Measurements from ENCODE around the gene ANKRD11.

Gene ANKRD11

GRCh38 chr16:89358030-89359005, 132.0 kb downstream of the ANKRD11 start:
- TF ChIP-seq CTCF (IDR thresholded peaks at IDR 0.05; ENCODE audit: insufficient read depth, low read length, poor library complexity, severe bottlenecking), result no peak
- TF ChIP-seq EZH2phosphoT487 (conservative IDR thresholded peaks at IDR 0.05; ENCODE audit: low read length), result no peak
- Histone ChIP-seq H3K36me3 (ENCODE audit: low read length) (no peaks in the 10 kb centered on the region), H3K27ac (ENCODE audit: low read depth, low read length) (peak overlapping the region; percentile 25; the same call in 1 of the 2 replicates), H3K79me2 (ENCODE audit: insufficient read depth, low read length) (peaks cover 95% of the 10 kb centered on the region), H3K9me2 (replicated peaks; ENCODE audit: insufficient read depth, low read length) (no peaks in the 10 kb centered on the region), H3K27me3 (ENCODE audit: low read length) (no peaks in the 10 kb centered on the region), H2AFZ (ENCODE audit: low read depth, low read length, severe bottlenecking) (no peak overlapping the region), H3K9me3 (ENCODE audit: insufficient read depth, low read length) (no peaks in the 10 kb centered on the region), H4K20me1 (ENCODE audit: low read depth, low read length) (peaks cover 17% of the 10 kb centered on the region; the same call in 1 of the 2 replicates), H3F3A (ENCODE audit: insufficient read depth) (0 out of 2 replicates have a peak, but pooled peaks cover 4% of the 10 kb centered on the region), H3K4me2 (ENCODE audit: low read depth, low read length, poor library complexity, severe bottlenecking) (peak overlapping the region; percentile 31), H3K9ac (ENCODE audit: low read length) (no peak overlapping the region), H3K4me3 (ENCODE audit: insufficient read depth, low read length, poor library complexity, severe bottlenecking) (no peak overlapping the region)

GRCh38 chr16:89357055-89357816, 133.1 kb downstream of the ANKRD11 start:
- Histone ChIP-seq H3K4me2 (ENCODE audit: low read depth, low read length, poor library complexity, severe bottlenecking) (no peak overlapping the region), H3K27ac (ENCODE audit: low read depth, low read length) (no peak overlapping the region), H3K4me3 (ENCODE audit: insufficient read depth, low read length, poor library complexity, severe bottlenecking) (no peak overlapping the region), H3K9me2 (replicated peaks; ENCODE audit: insufficient read depth, low read length) (no peaks in the 10 kb centered on the region), H3K79me2 (ENCODE audit: insufficient read depth, low read length) (peaks cover 99% of the 10 kb centered on the region), H3K27me3 (ENCODE audit: low read length) (no peaks in the 10 kb centered on the region), H2AFZ (ENCODE audit: low read depth, low read length, severe bottlenecking) (no peak overlapping the region), H3F3A (ENCODE audit: insufficient read depth) (0 out of 2 replicates have a peak, but pooled peaks cover 3% of the 10 kb centered on the region), H4K20me1 (ENCODE audit: low read depth, low read length) (peaks cover 17% of the 10 kb centered on the region; the same call in 1 of the 2 replicates), H3K36me3 (ENCODE audit: low read length) (no peaks in the 10 kb centered on the region), H3K9ac (ENCODE audit: low read length) (no peak overlapping the region), H3K9me3 (ENCODE audit: insufficient read depth, low read length) (no peaks in the 10 kb centered on the region)
- no peak for TF ChIP-seq EZH2phosphoT487 (conservative IDR thresholded peaks at IDR 0.05; ENCODE audit: low read length)
- TF ChIP-seq CTCF (IDR thresholded peaks at IDR 0.05; ENCODE audit: insufficient read depth, low read length, poor library complexity, severe bottlenecking), result no peak

DNA sequence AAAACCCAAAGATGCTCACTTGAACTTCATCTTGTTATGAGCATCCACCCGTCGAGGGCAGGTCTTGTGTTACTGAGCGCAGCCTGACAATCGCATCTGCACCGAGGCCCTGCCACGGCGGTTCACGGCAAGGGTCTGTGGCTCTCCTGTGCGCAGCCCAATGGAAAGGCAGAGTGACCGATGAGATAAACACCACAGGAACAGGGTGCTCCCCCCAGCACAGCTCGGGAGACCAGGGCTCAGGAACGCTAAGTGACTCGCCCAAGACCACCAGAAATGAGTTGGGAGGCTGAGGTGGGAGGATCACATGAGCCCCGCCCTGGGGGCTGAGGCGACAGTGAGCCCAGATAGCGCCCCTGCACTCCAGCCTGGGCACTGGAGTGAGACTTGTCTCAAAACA, 134.7 kb downstream of the ANKRD11 start:
- no peaks in the 10 kb centered on the region for H3F3A ChIP-seq (ENCODE audit: insufficient read depth)
- H3K27ac ChIP-seq (ENCODE audit: low read depth, low read length), result no peak overlapping the region
- no peak overlapping the region for H3K4me2 ChIP-seq (ENCODE audit: low read depth, low read length, poor library complexity, severe bottlenecking)
- H3K27me3 ChIP-seq (ENCODE audit: low read length), result no peaks in the 10 kb centered on the region
- H2AFZ ChIP-seq (ENCODE audit: low read depth, low read length, severe bottlenecking), result no peak overlapping the region
- H3K36me3 ChIP-seq (ENCODE audit: low read length), result no peaks in the 10 kb centered on the region
- peaks cover 99% of the 10 kb centered on the region for H3K79me2 ChIP-seq (ENCODE audit: insufficient read depth, low read length)
- TF ChIP-seq EZH2phosphoT487 (conservative IDR thresholded peaks at IDR 0.05; ENCODE audit: low read length) (no peak), CTCF (IDR thresholded peaks at IDR 0.05; ENCODE audit: insufficient read depth, low read length, poor library complexity, severe bottlenecking) (no peak)
- H3K4me3 ChIP-seq (ENCODE audit: insufficient read depth, low read length, poor library complexity, severe bottlenecking), result no peak overlapping the region
- no peak overlapping the region for H3K9ac ChIP-seq (ENCODE audit: low read length)
- peaks cover 10% of the 10 kb centered on the region; the same call in 1 of the 2 replicates for H4K20me1 ChIP-seq (ENCODE audit: low read depth, low read length)
- H3K9me2 ChIP-seq (replicated peaks; ENCODE audit: insufficient read depth, low read length), result no peaks in the 10 kb centered on the region
- no peaks in the 10 kb centered on the region for H3K9me3 ChIP-seq (ENCODE audit: insufficient read depth, low read length)

All from SU-DHL-6 (cell line).